HG03159 (cell line): ENCODE results near the gene BCAR1.
"Not testable (repeated sequence)": the region's sequence is repeated elsewhere in the genome, so short reads cannot be mapped to it uniquely, and the experiment has no call there.

ENCODE experiments used
- ATAC-seq: cut with Tn5 transposase; IDR thresholded peaks from one replicate; pipeline ENCODE4 v1.9.1; 2021; ENCODE audit warnings: mild to moderate bottlenecking, moderate library complexity; ENCODE audit not compliant: unreplicated experiment

BCAR1 gene

GRCh38 chr16:75251280-75252048, at the start of gene BCAR1:
TSS of gene BCAR1 (minus strand) at chr16:75251624. CDS start at chr16:75251482, 142 bp downstream.
- ATAC-seq, result peak; percentile 61

- ATAC-seq, result no peak
These were observed 46.8 kb upstream of the BCAR1 start for GRCh38 chr16:75298267-75298666.

- no peak for ATAC-seq
These were observed 45.2 kb upstream of the BCAR1 start for GRCh38 chr16:75296606-75297005.

- ATAC-seq, result no peak
These were observed 43.5 kb upstream of the BCAR1 start for GRCh38 chr16:75294773-75295459.

- ATAC-seq, result no peak
These were observed 42.3 kb upstream of the BCAR1 start for GRCh38 chr16:75293772-75294171.

- ATAC-seq, result no peak
These were observed 41.7 kb upstream of the BCAR1 start for GRCh38 chr16:75293173-75293572.

- no peak for ATAC-seq
These were observed 41.3 kb upstream of the BCAR1 start for GRCh38 chr16:75292691-75293090.

- no peak for ATAC-seq
These were observed 37.8 kb upstream of the BCAR1 start for GRCh38 chr16:75289189-75289588.

- no peak for ATAC-seq
These were observed 37.2 kb upstream of the BCAR1 start for GRCh38 chr16:75288596-75289120.

- no peak for ATAC-seq
These were observed 36.8 kb upstream of the BCAR1 start for GRCh38 chr16:75288181-75288580.

GRCh38 chr16:75287708-75288107, 36.3 kb upstream of the BCAR1 start:
- no peak for ATAC-seq

GRCh38 chr16:75286389-75286788, 35.0 kb upstream of the BCAR1 start:
- ATAC-seq, result no peak

GRCh38 chr16:75282466-75283281, 31.2 kb upstream of the BCAR1 start:
- ATAC-seq, result no peak

GRCh38 chr16:75281826-75282225, 30.4 kb upstream of the BCAR1 start:
- ATAC-seq, result no peak

- ATAC-seq, result not testable (repeated sequence)
These were observed 29.6 kb upstream of the BCAR1 start for GRCh38 chr16:75281009-75281408.

GRCh38 chr16:75280331-75280804, 28.9 kb upstream of the BCAR1 start:
- ATAC-seq, result no peak

GRCh38 chr16:75279305-75279704, 27.9 kb upstream of the BCAR1 start:
- ATAC-seq, result no peak

- ATAC-seq, result no peak
These were observed 21.9 kb upstream of the BCAR1 start for GRCh38 chr16:75273054-75273925.

- ATAC-seq, result not testable (repeated sequence)
These were observed 21.2 kb upstream of the BCAR1 start for GRCh38 chr16:75272629-75273028.

- ATAC-seq, result no peak
These were observed 20.7 kb upstream of the BCAR1 start for GRCh38 chr16:75272097-75272551.
